ENCODE measurements around the gene C19orf12.

C19orf12 gene

DNA sequence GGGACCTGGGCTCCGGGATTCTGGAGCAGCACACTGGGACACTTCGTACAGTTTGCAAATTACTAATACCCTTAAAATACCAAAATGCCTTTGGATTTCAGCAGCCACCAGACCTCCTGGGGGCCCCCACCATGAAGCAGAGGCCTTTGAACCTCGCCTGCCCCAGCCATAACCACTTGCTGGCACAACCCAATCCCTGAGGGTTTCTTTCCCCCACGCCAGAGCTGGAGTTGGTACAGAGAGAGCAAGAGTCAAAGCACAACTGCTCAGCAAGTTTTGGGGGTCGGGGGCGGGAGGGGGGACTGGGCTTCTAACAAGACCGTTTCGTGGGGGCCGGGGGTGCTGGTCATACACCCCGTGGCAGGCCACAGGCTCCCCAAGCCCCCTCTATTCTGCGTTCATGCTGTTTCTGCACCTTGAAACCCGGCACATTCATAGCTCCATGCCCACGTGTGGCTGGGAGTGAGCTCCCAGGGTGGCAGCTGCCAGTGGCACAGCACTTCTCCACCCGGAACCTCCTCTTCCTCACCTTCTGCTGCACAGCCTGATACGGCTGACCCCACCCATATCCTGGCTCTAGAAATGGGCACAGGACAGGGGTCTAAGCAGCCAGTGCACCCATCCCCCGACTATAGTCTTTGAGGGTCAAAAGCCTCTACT is 32.7 kb downstream of the C19orf12 start:
- TF ChIP-seq, protein P1, sequence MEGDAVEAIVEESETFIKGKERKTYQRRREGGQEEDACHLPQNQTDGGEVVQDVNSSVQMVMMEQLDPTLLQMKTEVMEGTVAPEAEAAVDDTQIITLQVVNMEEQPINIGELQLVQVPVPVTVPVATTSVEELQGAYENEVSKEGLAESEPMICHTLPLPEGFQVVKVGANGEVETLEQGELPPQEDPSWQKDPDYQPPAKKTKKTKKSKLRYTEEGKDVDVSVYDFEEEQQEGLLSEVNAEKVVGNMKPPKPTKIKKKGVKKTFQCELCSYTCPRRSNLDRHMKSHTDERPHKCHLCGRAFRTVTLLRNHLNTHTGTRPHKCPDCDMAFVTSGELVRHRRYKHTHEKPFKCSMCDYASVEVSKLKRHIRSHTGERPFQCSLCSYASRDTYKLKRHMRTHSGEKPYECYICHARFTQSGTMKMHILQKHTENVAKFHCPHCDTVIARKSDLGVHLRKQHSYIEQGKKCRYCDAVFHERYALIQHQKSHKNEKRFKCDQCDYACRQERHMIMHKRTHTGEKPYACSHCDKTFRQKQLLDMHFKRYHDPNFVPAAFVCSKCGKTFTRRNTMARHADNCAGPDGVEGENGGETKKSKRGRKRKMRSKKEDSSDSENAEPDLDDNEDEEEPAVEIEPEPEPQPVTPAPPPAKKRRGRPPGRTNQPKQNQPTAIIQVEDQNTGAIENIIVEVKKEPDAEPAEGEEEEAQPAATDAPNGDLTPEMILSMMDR (IDR thresholded peaks at IDR 0.05; ENCODE audit: insufficient read depth, low read depth, low read length, missing control alignments), result no peak
- DNase-seq (ENCODE audit: low read depth), result no peak
- H3K4me3 ChIP-seq (ENCODE audit: low read depth, low read length), result no peak overlapping the region

DNA sequence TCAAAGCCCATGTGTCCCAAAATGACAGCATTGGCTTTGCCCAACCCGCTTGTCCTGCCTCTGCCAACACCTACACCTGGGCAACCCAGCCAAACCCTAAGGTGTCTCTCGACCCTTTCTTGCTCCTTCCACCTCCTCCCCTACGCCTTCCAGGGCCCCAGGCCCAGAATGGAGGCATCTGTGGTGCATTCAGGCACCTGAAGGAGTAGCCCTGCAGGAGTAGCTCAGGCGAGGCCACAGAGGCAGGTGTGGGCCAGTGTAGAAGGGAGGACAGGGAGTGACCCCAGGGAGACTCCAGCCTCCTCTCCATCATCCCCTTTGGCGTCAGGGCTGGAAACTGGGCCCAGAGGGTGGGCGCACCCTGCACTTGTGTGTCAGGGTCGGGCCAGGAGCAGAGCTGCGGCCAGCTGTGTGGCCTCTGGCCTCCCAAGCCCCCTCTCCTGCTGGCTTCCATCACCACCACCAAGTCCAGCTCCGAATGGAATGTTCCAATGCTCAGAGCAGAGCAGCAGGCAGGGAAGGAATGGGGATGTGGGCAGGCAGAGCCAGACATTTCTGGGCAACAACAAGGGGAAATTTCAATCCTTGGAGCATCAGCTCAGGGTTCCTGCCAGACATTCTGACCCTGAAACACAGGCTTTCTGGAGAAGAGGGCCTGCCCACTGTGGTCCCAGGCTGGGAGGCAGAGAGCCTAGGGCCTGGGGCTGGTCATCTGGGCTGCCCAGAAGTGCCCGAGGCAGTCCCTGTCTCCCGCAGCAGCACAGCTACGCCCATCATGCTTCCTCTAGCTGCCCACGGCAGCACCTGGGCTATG is 33.4 kb downstream of the C19orf12 start:
- TF ChIP-seq, protein P1 (IDR thresholded peaks at IDR 0.05; ENCODE audit: insufficient read depth, low read depth, low read length, missing control alignments), result no peak
- no peak overlapping the region for H3K4me3 ChIP-seq (ENCODE audit: low read depth, low read length)
- DNase-seq (ENCODE audit: low read depth), result no peak

DNA sequence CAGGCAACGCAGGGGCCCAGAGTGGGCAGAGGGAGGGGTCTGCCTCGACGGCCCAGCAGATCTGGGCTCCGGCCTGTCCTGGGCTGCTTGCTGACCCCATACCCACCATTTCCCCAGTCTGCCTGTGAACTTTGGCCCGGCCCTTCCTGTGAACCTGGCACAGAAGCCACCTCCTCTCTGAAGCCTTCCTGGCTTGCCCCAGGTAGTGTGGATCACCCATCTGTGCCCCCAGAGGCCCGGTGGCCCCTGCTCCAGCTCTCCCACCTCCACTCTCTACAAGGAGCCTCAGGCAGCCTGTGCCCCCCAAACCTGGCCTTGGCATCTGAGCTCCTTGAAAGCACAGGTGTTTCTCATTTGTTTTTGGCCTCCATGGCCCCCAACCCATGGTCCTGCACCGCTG is 34.1 kb downstream of the C19orf12 start:
- H3K4me3 ChIP-seq (ENCODE audit: low read depth, low read length), result peak overlapping the region; percentile 52
- DNase-seq (ENCODE audit: low read depth), result no peak
- TF ChIP-seq, protein P1 (IDR thresholded peaks at IDR 0.05; ENCODE audit: insufficient read depth, low read depth, low read length, missing control alignments), result no peak

- peak overlapping the region; percentile 52 for H3K4me3 ChIP-seq (ENCODE audit: low read depth, low read length)
- DNase-seq (ENCODE audit: low read depth), result peak; percentile 91
These were observed 34.6 kb downstream of the C19orf12 start for GRCh38 chr19:29680447-29680846.

GRCh38 chr19:29679598-29680210 is 35.4 kb downstream of the C19orf12 start:
- TF ChIP-seq, protein P1 (IDR thresholded peaks at IDR 0.05; ENCODE audit: insufficient read depth, low read depth, low read length, missing control alignments), result no peak
- no peak for DNase-seq (ENCODE audit: low read depth)
- H3K4me3 ChIP-seq (ENCODE audit: low read depth, low read length), result peak overlapping the region; percentile 52

More at GRCh38 chr19:29680447-29680846, 34.6 kb downstream of the C19orf12 start:
- TF ChIP-seq, protein P1 (IDR thresholded peaks at IDR 0.05; ENCODE audit: insufficient read depth, low read depth, low read length, missing control alignments), result no peak

- DNase-seq (ENCODE audit: low read depth), result no peak
- no peak overlapping the region for H3K4me3 ChIP-seq (ENCODE audit: low read depth, low read length)
- TF ChIP-seq, protein P1 (IDR thresholded peaks at IDR 0.05; ENCODE audit: insufficient read depth, low read depth, low read length, missing control alignments), result no peak
These were observed 36.5 kb downstream of the C19orf12 start for GRCh38 chr19:29678484-29679106.
